HepG2 (cell line): ENCODE measurements around the gene ECHS1. TPM values are rescaled to one million over a fixed set of nuclear protein-coding genes. Genes with fewer than 3 reads are reported as not detected.

Experiments used
- ARNTL ChIP-seq: sonication (generic); formaldehyde crosslinking; IDR thresholded peaks from 2 replicates; pipeline ENCODE4 v1.4.0; 2020; ENCODE audit warnings: mild to moderate bottlenecking, missing genetic modification reagents
- ATF7-NPFF ChIP-seq: sonication (generic); formaldehyde crosslinking; IDR thresholded peaks from 2 replicates; pipeline ENCODE4 v1.8.1; 2023; ENCODE audit warnings: mild to moderate bottlenecking, low read depth, missing genetic modification reagents, moderate library complexity
- FOSL1 ChIP-seq: sonication (generic); formaldehyde crosslinking; IDR thresholded peaks from 2 replicates; pipeline ENCODE4 v1.9.0; 2021; ENCODE audit warnings: missing genetic modification reagents, borderline replicate concordance
- ISL2 ChIP-seq: sonication (generic); formaldehyde crosslinking; IDR thresholded peaks from 2 replicates; pipeline ENCODE4 v1.5.0; 2020; ENCODE audit warnings: missing genetic modification reagents
- ISX ChIP-seq: sonication (generic); formaldehyde crosslinking; conservative IDR thresholded peaks from 2 replicates; pipeline ENCODE4 v1.5.0; 2020; ENCODE audit warnings: missing genetic modification reagents
- JDP2 ChIP-seq: sonication (generic); formaldehyde crosslinking; IDR thresholded peaks from 2 replicates; pipeline ENCODE4 v1.8.1; 2022; ENCODE audit warnings: missing genetic modification reagents, borderline replicate concordance
- KAT7 ChIP-seq: IDR thresholded peaks from 2 replicates; pipeline ENCODE4 v1.6.1; 2018; ENCODE audit warnings: borderline replicate concordance, missing compliant biosample characterization
- LCORL ChIP-seq, 2 experiments: fragments of 450-650 bp in 1 of 2; sonication (generic) in 1 of 2; formaldehyde crosslinking in 1 of 2; IDR thresholded peaks; 2 replicates each; pipeline versions ENCODE4 v1.5.0 to v1.6.1; 2017 to 2020; ENCODE audit warnings: antibody characterized with exemption in 1 of 2, missing genetic modification reagents in 1 of 2
- SIN3A ChIP-seq: IDR thresholded peaks from 2 replicates; pipeline ENCODE4 v1.6.1; 2011; ENCODE audit warnings: low read depth, mild to moderate bottlenecking, control low read depth, low read length, borderline replicate concordance
- ZBTB3 ChIP-seq: sonication (generic); formaldehyde crosslinking; IDR thresholded peaks from 2 replicates; pipeline ENCODE4 v1.4.0; 2020; ENCODE audit warnings: low read depth, mild to moderate bottlenecking, moderate library complexity, missing genetic modification reagents, borderline replicate concordance
- ZBTB7A ChIP-seq: sonication (generic); formaldehyde crosslinking; IDR thresholded peaks from 2 replicates; pipeline ENCODE4 v1.8.0; 2022; ENCODE audit warnings: mild to moderate bottlenecking, missing genetic modification reagents
- ZKSCAN1 ChIP-seq: fragments of 150-350 bp; IDR thresholded peaks from 2 replicates; pipeline ENCODE4 v1.6.1; 2014; ENCODE audit warnings: low read length
- ZNF543 ChIP-seq: sonication (generic); formaldehyde crosslinking; IDR thresholded peaks from 2 replicates; pipeline ENCODE4 v1.4.0; 2020; ENCODE audit warnings: mild to moderate bottlenecking, missing genetic modification reagents
- ZNF678 ChIP-seq: sonication (generic); formaldehyde crosslinking; IDR thresholded peaks from 2 replicates; pipeline ENCODE4 v1.4.0; 2020; ENCODE audit warnings: mild to moderate bottlenecking, missing genetic modification reagents
- ZNF781 ChIP-seq: sonication (generic); formaldehyde crosslinking; IDR thresholded peaks from 2 replicates; pipeline ENCODE4 v1.5.1; 2020; ENCODE audit warnings: borderline replicate concordance, mild to moderate bottlenecking, missing genetic modification reagents; ENCODE audit errors: not compliant biosample characterization
- ZSCAN21 ChIP-seq: sonication (generic); formaldehyde crosslinking; IDR thresholded peaks from 2 replicates; pipeline ENCODE4 v1.8.0; 2022; ENCODE audit warnings: mild to moderate bottlenecking, missing genetic modification reagents, moderate library complexity, borderline replicate concordance
- ZSCAN30 ChIP-seq: sonication (generic); formaldehyde crosslinking; IDR thresholded peaks from 2 replicates; pipeline ENCODE4 v1.5.0; 2020; ENCODE audit warnings: mild to moderate bottlenecking, missing genetic modification reagents
- polyA plus RNA-seq, 8 experiments: library from polyadenylated mRNA; depleted of rRNA in 3 of 8; stranded (reverse) in 7 of 8; unstranded in 1 of 8; fragments of >200 nt; fragmentation: Illumina TruSeq in 4 of 8; extraction: Trizol in 4 of 8; gene quantifications; 2 replicates each; pipeline versions ENCODE4 v1.2.1 to v1.2.3, GENCODE V29; 2011 to 2016; ENCODE audit warnings: low read depth in 4 of 8, missing spikeins in 1 of 8, mixed read lengths in 1 of 8; ENCODE audit not compliant: insufficient read depth in 1 of 8
- total RNA-seq, 5 experiments: library from RNA; depleted of rRNA; stranded (reverse); fragments of >200 nt; fragmentation: Illumina TruSeq; extraction: Trizol; gene quantifications; 2 replicates each; pipeline ENCODE4 v1.2.3, GENCODE V29; 2016; ENCODE audit warnings: low read depth in 1 of 5
- TF ChIP-seq, protein P1 (sequence below): sonication (generic); formaldehyde crosslinking; IDR thresholded peaks from 2 replicates; pipeline ENCODE4 v1.4.0; 2020; ENCODE audit warnings: missing genetic modification reagents
- TF ChIP-seq, protein P2 (sequence below): sonication (generic); formaldehyde crosslinking; IDR thresholded peaks from 2 replicates; pipeline ENCODE4 v1.5.0; 2020; ENCODE audit warnings: mild to moderate bottlenecking, missing genetic modification reagents, borderline replicate concordance

ECHS1 gene
- total and polyA plus RNA-seq, 2 of the 13 experiments (the other 11 are each of a cell fraction or from before 2014, with no cell fraction given) = 32.7 to 195 TPM

DNA sequence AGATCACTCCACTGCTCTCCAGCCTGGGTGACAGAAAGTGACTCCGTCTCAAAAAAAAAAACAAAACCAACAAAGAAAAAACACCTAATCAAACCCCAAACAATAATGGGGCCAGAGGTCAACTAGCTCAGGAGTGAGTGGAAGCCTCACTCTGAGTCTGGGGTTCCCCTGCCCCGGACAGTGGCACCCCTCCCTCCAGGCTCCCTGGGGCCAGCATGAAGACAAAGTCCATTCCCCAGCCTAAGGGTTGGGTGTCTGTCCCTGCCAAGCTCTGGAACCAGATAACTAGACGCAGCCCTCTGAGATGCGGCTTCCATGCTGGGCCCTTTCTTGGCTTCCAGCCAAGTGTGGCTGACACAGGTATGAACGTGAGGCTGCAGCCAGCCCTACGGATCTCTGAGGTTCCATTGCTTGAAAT is 13.6 kb downstream of the ECHS1 start (continued):
- TF ChIP-seq ZNF543 (no peak), LCORL (IDR thresholded peaks at IDR 0.05) (peak; percentile 76; the same call in 1 of the 2 replicates), LCORL (CRISPR knock-in tag; IDR thresholded peaks at IDR 0.05) (peak; percentile 89), ISL2 (CRISPR knock-in tag) (no peak), ZNF678 (CRISPR knock-in tag) (no peak), KAT7 (CRISPR knock-in tag) (no peak), FOSL1 (CRISPR knock-in tag) (no peak), ATF7-NPFF (no peak), SIN3A (no peak), ZBTB3 (CRISPR knock-in tag) (0 out of 2 replicates have a peak, but pooled peaks have one; percentile 15), ZBTB7A (CRISPR knock-in tag) (no peak), ZSCAN21 (CRISPR knock-in tag) (no peak), JDP2 (CRISPR knock-in tag) (no peak), ZSCAN30 (CRISPR knock-in tag) (no peak), ISX (CRISPR knock-in tag) (no peak), ARNTL (CRISPR knock-in tag) (no peak), ZNF781 (CRISPR knock-in tag) (no peak), ZKSCAN1 (no peak)
- TF ChIP-seq, protein P1, sequence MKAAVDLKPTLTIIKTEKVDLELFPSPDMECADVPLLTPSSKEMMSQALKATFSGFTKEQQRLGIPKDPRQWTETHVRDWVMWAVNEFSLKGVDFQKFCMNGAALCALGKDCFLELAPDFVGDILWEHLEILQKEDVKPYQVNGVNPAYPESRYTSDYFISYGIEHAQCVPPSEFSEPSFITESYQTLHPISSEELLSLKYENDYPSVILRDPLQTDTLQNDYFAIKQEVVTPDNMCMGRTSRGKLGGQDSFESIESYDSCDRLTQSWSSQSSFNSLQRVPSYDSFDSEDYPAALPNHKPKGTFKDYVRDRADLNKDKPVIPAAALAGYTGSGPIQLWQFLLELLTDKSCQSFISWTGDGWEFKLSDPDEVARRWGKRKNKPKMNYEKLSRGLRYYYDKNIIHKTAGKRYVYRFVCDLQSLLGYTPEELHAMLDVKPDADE (CRISPR knock-in tag) = no peak
- TF ChIP-seq, protein P2, sequence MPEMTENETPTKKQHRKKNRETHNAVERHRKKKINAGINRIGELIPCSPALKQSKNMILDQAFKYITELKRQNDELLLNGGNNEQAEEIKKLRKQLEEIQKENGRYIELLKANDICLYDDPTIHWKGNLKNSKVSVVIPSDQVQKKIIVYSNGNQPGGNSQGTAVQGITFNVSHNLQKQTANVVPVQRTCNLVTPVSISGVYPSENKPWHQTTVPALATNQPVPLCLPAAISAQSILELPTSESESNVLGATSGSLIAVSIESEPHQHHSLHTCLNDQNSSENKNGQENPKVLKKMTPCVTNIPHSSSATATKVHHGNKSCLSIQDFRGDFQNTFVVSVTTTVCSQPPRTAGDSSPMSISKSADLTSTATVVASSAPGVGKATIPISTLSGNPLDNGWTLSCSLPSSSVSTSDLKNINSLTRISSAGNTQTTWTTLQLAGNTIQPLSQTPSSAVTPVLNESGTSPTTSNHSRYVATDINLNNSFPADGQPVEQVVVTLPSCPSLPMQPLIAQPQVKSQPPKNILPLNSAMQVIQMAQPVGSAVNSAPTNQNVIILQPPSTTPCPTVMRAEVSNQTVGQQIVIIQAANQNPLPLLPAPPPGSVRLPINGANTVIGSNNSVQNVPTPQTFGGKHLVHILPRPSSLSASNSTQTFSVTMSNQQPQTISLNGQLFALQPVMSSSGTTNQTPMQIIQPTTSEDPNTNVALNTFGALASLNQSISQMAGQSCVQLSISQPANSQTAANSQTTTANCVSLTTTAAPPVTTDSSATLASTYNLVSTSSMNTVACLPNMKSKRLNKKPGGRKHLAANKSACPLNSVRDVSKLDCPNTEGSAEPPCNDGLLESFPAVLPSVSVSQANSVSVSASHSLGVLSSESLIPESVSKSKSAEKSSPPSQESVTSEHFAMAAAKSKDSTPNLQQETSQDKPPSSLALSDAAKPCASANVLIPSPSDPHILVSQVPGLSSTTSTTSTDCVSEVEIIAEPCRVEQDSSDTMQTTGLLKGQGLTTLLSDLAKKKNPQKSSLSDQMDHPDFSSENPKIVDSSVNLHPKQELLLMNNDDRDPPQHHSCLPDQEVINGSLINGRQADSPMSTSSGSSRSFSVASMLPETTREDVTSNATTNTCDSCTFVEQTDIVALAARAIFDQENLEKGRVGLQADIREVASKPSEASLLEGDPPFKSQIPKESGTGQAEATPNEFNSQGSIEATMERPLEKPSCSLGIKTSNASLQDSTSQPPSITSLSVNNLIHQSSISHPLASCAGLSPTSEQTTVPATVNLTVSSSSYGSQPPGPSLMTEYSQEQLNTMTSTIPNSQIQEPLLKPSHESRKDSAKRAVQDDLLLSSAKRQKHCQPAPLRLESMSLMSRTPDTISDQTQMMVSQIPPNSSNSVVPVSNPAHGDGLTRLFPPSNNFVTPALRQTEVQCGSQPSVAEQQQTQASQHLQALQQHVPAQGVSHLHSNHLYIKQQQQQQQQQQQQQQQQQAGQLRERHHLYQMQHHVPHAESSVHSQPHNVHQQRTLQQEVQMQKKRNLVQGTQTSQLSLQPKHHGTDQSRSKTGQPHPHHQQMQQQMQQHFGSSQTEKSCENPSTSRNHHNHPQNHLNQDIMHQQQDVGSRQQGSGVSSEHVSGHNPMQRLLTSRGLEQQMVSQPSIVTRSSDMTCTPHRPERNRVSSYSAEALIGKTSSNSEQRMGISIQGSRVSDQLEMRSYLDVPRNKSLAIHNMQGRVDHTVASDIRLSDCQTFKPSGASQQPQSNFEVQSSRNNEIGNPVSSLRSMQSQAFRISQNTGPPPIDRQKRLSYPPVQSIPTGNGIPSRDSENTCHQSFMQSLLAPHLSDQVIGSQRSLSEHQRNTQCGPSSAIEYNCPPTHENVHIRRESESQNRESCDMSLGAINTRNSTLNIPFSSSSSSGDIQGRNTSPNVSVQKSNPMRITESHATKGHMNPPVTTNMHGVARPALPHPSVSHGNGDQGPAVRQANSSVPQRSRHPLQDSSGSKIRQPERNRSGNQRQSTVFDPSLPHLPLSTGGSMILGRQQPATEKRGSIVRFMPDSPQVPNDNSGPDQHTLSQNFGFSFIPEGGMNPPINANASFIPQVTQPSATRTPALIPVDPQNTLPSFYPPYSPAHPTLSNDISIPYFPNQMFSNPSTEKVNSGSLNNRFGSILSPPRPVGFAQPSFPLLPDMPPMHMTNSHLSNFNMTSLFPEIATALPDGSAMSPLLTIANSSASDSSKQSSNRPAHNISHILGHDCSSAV (CRISPR knock-in tag) = no peak
